Hepatocyte (in vitro differentiated cells): Measurements from ENCODE around the gene DLGAP5.

Source experiments
- EZH2 ChIP-seq: fragments of 200-600 bp; sonication (generic); IDR thresholded peaks from 2 replicates; pipeline ENCODE4 v1.6.1; 2016; ENCODE audit warnings: antibody characterized with exemption, mild to moderate bottlenecking, borderline replicate concordance
- EZH2phosphoT487 ChIP-seq: fragments of 200-600 bp; sonication (generic); IDR thresholded peaks from one replicate; pipeline ENCODE4 v1.6.1; 2018; ENCODE audit warnings: antibody characterized with exemption, mild to moderate bottlenecking, low read depth, moderate library complexity; ENCODE audit not compliant: unreplicated experiment, severe bottlenecking
- TF ChIP-seq, protein P1 (sequence below): fragments of 200-600 bp; sonication (generic); IDR thresholded peaks from 2 replicates; pipeline ENCODE4 v1.5.1; 2016; ENCODE audit warnings: antibody characterized with exemption, mild to moderate bottlenecking; ENCODE audit not compliant: poor library complexity

DNA sequence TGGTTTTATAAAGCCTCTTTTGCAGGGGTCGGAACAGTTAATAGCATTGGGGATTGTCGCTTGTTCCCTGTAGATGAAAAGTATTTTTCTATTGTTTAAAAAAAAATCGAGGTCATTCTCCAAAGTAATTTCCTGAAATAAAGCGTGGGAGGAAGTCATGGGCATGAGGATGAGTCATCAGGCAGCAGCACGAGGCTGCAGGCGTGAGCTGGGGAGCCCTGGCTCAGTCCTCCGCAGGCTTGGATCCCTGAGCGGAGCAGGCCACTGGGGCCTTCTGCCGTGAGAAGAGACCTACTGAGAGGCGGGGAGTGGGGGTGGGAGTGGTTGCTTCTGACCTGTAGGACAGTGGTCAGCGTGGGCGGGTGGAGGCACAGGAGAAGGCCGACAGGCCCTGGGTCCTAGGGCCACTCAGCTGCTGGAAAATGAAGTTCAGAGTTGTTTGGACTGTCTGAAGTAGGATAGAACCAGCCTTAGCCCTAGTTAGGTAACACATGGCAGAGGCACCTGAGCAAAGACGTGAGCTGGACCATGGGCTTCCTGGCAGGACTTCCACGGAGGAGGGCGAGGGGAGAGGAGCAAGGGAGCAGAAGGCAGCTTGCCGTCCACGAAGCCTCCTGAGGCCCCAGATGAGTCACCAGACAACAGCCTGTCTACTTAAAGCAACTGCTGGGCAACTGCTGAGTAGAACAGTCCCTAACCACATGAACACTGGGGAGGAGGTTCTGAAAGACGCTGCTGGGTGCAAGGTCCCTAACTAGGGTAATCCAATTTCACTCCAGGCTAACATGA lies 83.4 kb downstream of the DLGAP5 start:
- TF ChIP-seq EZH2 (no peak), EZH2phosphoT487 (no peak)
- TF ChIP-seq, protein P1, sequence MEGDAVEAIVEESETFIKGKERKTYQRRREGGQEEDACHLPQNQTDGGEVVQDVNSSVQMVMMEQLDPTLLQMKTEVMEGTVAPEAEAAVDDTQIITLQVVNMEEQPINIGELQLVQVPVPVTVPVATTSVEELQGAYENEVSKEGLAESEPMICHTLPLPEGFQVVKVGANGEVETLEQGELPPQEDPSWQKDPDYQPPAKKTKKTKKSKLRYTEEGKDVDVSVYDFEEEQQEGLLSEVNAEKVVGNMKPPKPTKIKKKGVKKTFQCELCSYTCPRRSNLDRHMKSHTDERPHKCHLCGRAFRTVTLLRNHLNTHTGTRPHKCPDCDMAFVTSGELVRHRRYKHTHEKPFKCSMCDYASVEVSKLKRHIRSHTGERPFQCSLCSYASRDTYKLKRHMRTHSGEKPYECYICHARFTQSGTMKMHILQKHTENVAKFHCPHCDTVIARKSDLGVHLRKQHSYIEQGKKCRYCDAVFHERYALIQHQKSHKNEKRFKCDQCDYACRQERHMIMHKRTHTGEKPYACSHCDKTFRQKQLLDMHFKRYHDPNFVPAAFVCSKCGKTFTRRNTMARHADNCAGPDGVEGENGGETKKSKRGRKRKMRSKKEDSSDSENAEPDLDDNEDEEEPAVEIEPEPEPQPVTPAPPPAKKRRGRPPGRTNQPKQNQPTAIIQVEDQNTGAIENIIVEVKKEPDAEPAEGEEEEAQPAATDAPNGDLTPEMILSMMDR: no peak
